Liver (tissue), 9 donors: ENCODE data around the gene TMEM135. TPM values are rescaled to one million over a fixed set of nuclear protein-coding genes. Genes with fewer than 3 reads are reported as not detected.

ENCODE experiments used
- DNase-seq: peaks from one replicate; pipeline ENCODE4 v3.0.0-alpha.2; 2017; ENCODE audit warnings: low spot score
- H3K27ac ChIP-seq, 2 donors: one replicate each; pipeline ENCODE4 v1.7.0; 2013; ENCODE audit warnings: inconsistent platforms in 2 of 2, low read length in 2 of 2, control low read depth in 1 of 2, low read depth in 1 of 2, mild to moderate bottlenecking in 1 of 2
- H3K27me3 ChIP-seq, 4 donors: one replicate each; pipeline versions ENCODE4 v1.6.1 to v1.7.0; 2013; ENCODE audit warnings: low read length in 3 of 4, inconsistent platforms in 1 of 4, mild to moderate bottlenecking in 1 of 4, moderate library complexity in 1 of 4; ENCODE audit not compliant: control insufficient read depth in 4 of 4, insufficient read depth in 4 of 4
- H3K36me3 ChIP-seq, 4 donors: one replicate each; pipeline versions ENCODE4 v1.6.1 to v1.7.0; 2013; ENCODE audit warnings: low read length in 3 of 4, mild to moderate bottlenecking in 3 of 4, low read depth in 1 of 4, moderate library complexity in 1 of 4; ENCODE audit not compliant: control insufficient read depth in 4 of 4, insufficient read depth in 3 of 4
- H3K4me1 ChIP-seq, 4 donors: one replicate each; pipeline versions ENCODE4 v1.6.1 to v1.7.0; 2013; ENCODE audit warnings: low read length in 3 of 4, mild to moderate bottlenecking in 3 of 4, moderate library complexity in 1 of 4; ENCODE audit not compliant: control insufficient read depth in 4 of 4, insufficient read depth in 4 of 4
- H3K4me3 ChIP-seq, 3 donors: one replicate each; pipeline versions ENCODE4 v1.6.1 to v1.7.0; 2013; ENCODE audit warnings: low read length in 3 of 3, control low read depth in 1 of 3, low read depth in 1 of 3, mild to moderate bottlenecking in 1 of 3
- H3K9ac ChIP-seq, 2 donors: one replicate each; pipeline ENCODE4 v1.7.0; 2013; ENCODE audit warnings: low read length in 2 of 2, mild to moderate bottlenecking in 2 of 2, moderate library complexity in 2 of 2, control low read depth in 1 of 2, low read depth in 1 of 2
- H3K9me3 ChIP-seq, 4 donors: one replicate each; pipeline versions ENCODE4 v1.6.1 to v1.7.0; 2013; ENCODE audit warnings: low read length in 3 of 4; ENCODE audit not compliant: control insufficient read depth in 4 of 4
- ATF3 ChIP-seq: IDR thresholded peaks from 2 replicates; pipeline ENCODE4 v1.6.1; 2016; ENCODE audit warnings: antibody characterized with exemption
- CTCF ChIP-seq: fragments of 150-350 bp; IDR thresholded peaks from 2 replicates; pipeline ENCODE4 v1.5.1; 2017; ENCODE audit warnings: improper control_type of control experiment, low read depth, low read length; ENCODE audit not compliant: missing input control
- EGR1 ChIP-seq, 2 donors: IDR thresholded peaks; 2 replicates each; pipeline ENCODE4 v1.6.1; 2016 to 2018; ENCODE audit warnings: antibody characterized with exemption in 2 of 2, low read depth in 2 of 2
- FOXA2 ChIP-seq: IDR thresholded peaks from 2 replicates; pipeline ENCODE4 v1.6.1; 2016; ENCODE audit warnings: antibody characterized with exemption
- GABPA ChIP-seq, 2 donors: IDR thresholded peaks in 1 of 2; conservative IDR thresholded peaks in 1 of 2; 2 replicates each; pipeline ENCODE4 v1.6.1; 2016; ENCODE audit warnings: antibody characterized with exemption in 2 of 2, mild to moderate bottlenecking in 1 of 2, moderate library complexity in 1 of 2
- HNF4A ChIP-seq, 2 donors: conservative IDR thresholded peaks; 2 replicates each; pipeline ENCODE4 v1.6.1; 2016; ENCODE audit warnings: antibody characterized with exemption in 2 of 2, mild to moderate bottlenecking in 2 of 2
- HNF4G ChIP-seq: IDR thresholded peaks from 2 replicates; pipeline ENCODE4 v1.6.1; 2016; ENCODE audit warnings: antibody characterized with exemption
- JUND ChIP-seq, 2 donors: IDR thresholded peaks; 2 replicates each; pipeline ENCODE4 v1.6.1; 2016; ENCODE audit warnings: antibody characterized with exemption in 2 of 2
- MAX ChIP-seq: IDR thresholded peaks from 2 replicates; pipeline ENCODE4 v1.6.1; 2016; ENCODE audit warnings: antibody characterized with exemption
- NR2F2 ChIP-seq: IDR thresholded peaks from 2 replicates; pipeline ENCODE4 v1.6.1; 2016; ENCODE audit warnings: antibody characterized with exemption
- REST ChIP-seq: IDR thresholded peaks from 2 replicates; pipeline ENCODE4 v1.6.1; 2016; ENCODE audit warnings: antibody characterized with exemption, mild to moderate bottlenecking
- RXRA ChIP-seq, 2 donors: IDR thresholded peaks; 2 replicates each; pipeline ENCODE4 v1.6.1; 2017 to 2018; ENCODE audit warnings: antibody characterized with exemption in 2 of 2, mild to moderate bottlenecking in 1 of 2
- YY1 ChIP-seq: IDR thresholded peaks from 2 replicates; pipeline ENCODE4 v1.6.1; 2016; ENCODE audit warnings: antibody characterized with exemption, mild to moderate bottlenecking
- ZBTB33 ChIP-seq: IDR thresholded peaks from 2 replicates; pipeline ENCODE4 v1.6.1; 2016; ENCODE audit warnings: antibody characterized with exemption
- WGBS: extraction: QIAGEN DNeasy Blood & Tissue Kit; methylation state at CpG from one replicate; pipeline ENCODE4 v1.1.7; 2013; 5-methylcytosine and 5-hydroxymethylcytosine counted together
- polyA plus RNA-seq, 2 donors: library from polyadenylated mRNA; stranded (reverse) in 1 of 2; unstranded in 1 of 2; fragments of 200-250 nt in 1 of 2; fragments of >200 nt in 1 of 2; fragmentation: Nextera tagmentation in 1 of 2; extraction: Ambion mirVana in 1 of 2; gene quantifications; one replicate each; pipeline versions ENCODE4 v1.2.1 to v1.2.3, GENCODE V29; 2013 to 2015
- total RNA-seq, 2 donors: library from RNA; depleted of rRNA; stranded (reverse); fragments of >200 nt; gene quantifications; one replicate each; pipeline ENCODE4 v1.2.3, GENCODE V29; 2014
- donor health status: healthy.
- donor health status: healthy.
- donor health status: healthy.
- donor health status: healthy.
- donor health status: healthy.

TMEM135 gene
- total and polyA plus RNA-seq, 4 donors = 10.0 to 38.9 (median 23.5) TPM

- H3K27ac ChIP-seq = no peak overlapping the region
- H3K4me1 ChIP-seq = no peaks in the 10 kb centered on the region
- no peak overlapping the region for H3K4me3 ChIP-seq
- WGBS = 88% methylated on average over 14 of the region's 14 CpGs
- no peaks in the 10 kb centered on the region for H3K36me3 ChIP-seq
- DNase-seq = no peak
- no peaks in the 10 kb centered on the region for H3K27me3 ChIP-seq
- no peak for TF ChIP-seq EGR1 (IDR thresholded peaks at IDR 0.05; ENCODE audit: low read depth in 2 of 2)
- TF ChIP-seq REST = no peak
- no peak for TF ChIP-seq ATF3
- no peak for TF ChIP-seq YY1
- no peak for TF ChIP-seq JUND (IDR thresholded peaks at IDR 0.05)
- no peak for TF ChIP-seq MAX
- H3K9me3 ChIP-seq = no peaks in the 10 kb centered on the region
- no peak overlapping the region for H3K9ac ChIP-seq
These were observed 157.5 kb downstream of the TMEM135 start for GRCh38 chr11:87194985-87195820.

- 81% methylated on average over 3 of the region's 3 CpGs for WGBS
- DNase-seq = no peak
- no peak overlapping the region for H3K4me3 ChIP-seq
- no peaks in the 10 kb centered on the region for H3K9me3 ChIP-seq
- no peak overlapping the region for H3K27ac ChIP-seq
- no peaks in the 10 kb centered on the region for H3K27me3 ChIP-seq
- TF ChIP-seq JUND (IDR thresholded peaks at IDR 0.05) (no peak), NR2F2 (no peak), HNF4G (no peak), HNF4A (conservative IDR thresholded peaks at IDR 0.05) (no peak), GABPA (IDR thresholded peaks at IDR 0.05 in 1 of 2, conservative IDR thresholded peaks at IDR 0.05 in 1 of 2) (no peak), REST (no peak), EGR1 (IDR thresholded peaks at IDR 0.05; ENCODE audit: low read depth in 2 of 2) (no peak), CTCF (no peak), FOXA2 (no peak), RXRA (IDR thresholded peaks at IDR 0.05) (no peak), ZBTB33 (no peak)
- no peaks in the 10 kb centered on the region for H3K36me3 ChIP-seq
- no peak overlapping the region for H3K9ac ChIP-seq
- H3K4me1 ChIP-seq = no peaks in the 10 kb centered on the region
These were observed 160.6 kb downstream of the TMEM135 start for GRCh38 chr11:87198266-87198881.
